GM12875 (cell line): ENCODE data around the gene PALLD.

Experiments
- H3K4me3 ChIP-seq: one replicate; pipeline ENCODE4 v1.5.1; 2011; ENCODE audit warnings: low read depth, low read length, control low read depth
- TF ChIP-seq, protein P1 (sequence below): IDR thresholded peaks from 2 replicates; pipeline ENCODE4 v1.5.1; 2011; ENCODE audit warnings: low read depth, mild to moderate bottlenecking, control low read depth, inconsistent platforms, low read length, moderate library complexity, borderline replicate concordance; ENCODE audit not compliant: insufficient read depth

The PALLD gene

DNA sequence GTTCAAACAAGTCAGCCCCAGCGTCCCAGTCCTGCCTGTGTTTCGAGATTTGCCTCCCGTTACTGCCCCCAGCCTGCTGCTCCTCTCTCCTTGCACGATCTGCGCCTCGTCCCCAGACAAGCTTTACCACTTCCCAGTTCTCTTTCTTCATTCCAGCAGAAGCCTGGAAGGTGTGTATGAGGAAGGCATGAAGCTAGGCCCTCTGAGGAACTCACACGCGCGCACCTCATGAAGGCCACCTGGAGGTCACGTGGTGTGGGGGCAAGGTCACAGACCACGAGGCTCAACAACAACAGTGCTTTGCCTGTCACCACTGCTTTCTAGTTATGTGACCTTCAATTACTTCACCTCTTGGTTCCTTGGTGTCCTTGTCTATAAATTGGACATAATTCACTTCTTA is 181.0 kb downstream of the PALLD start:
- TF ChIP-seq, protein P1, sequence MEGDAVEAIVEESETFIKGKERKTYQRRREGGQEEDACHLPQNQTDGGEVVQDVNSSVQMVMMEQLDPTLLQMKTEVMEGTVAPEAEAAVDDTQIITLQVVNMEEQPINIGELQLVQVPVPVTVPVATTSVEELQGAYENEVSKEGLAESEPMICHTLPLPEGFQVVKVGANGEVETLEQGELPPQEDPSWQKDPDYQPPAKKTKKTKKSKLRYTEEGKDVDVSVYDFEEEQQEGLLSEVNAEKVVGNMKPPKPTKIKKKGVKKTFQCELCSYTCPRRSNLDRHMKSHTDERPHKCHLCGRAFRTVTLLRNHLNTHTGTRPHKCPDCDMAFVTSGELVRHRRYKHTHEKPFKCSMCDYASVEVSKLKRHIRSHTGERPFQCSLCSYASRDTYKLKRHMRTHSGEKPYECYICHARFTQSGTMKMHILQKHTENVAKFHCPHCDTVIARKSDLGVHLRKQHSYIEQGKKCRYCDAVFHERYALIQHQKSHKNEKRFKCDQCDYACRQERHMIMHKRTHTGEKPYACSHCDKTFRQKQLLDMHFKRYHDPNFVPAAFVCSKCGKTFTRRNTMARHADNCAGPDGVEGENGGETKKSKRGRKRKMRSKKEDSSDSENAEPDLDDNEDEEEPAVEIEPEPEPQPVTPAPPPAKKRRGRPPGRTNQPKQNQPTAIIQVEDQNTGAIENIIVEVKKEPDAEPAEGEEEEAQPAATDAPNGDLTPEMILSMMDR, result no peak
- no peak overlapping the region for H3K4me3 ChIP-seq

DNA sequence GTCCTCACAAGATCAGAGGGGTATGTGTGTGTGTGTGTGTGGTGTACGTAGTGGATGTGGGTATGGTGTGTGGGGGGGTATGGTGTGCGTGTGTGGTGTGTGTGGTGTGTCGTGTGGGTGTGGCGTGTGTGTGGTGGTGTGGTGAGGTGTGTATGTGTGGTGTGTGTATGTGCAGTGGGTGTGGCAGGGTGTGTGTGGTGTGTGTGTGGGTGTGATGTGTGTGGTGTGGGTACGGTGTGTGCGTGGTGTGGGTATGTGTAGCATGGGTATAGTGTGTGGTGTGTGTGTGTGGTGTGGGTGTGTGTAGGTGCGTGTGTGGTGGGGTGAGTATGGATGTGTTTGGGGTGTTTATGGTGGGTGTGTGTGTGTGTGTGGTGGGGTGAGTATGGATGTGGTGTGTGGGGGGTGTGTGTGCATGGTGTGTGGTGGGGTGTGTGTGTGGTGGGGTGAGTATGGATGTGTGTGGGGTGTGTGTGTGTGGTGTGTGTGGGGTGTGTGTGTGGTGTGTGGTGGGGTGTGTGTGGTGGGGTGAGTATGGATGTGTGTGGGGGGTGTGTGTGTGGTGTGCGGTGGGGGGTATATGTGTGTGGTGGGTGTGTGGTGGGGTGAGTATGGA is 182.0 kb downstream of the PALLD start:
- TF ChIP-seq, protein P1, result no peak

DNA sequence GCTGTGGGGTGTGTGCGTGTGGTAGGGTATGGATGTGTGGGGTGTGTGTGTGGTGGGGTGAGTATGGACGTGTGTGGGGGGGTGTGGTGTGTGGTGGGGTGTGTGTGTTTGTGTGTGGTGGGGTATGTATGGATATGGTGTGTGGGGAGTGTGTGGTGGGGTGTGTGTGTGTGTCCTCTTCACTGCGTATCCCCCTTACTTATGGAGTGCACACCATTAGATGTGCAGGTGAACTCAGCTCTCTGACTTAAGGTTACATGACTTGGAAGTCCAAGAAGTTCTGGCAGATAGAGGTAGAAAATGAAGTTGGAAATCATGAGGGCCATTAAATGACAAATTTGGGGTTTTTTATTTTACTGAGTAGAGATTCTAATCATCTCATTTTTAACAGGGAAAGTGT is 182.5 kb downstream of the PALLD start:
- TF ChIP-seq, protein P1, result no peak
- H3K4me3 ChIP-seq, result no peak overlapping the region

More for the DNA sequence above, 182.0 kb downstream of the PALLD start:
- H3K4me3 ChIP-seq, result no peak overlapping the region

DNA sequence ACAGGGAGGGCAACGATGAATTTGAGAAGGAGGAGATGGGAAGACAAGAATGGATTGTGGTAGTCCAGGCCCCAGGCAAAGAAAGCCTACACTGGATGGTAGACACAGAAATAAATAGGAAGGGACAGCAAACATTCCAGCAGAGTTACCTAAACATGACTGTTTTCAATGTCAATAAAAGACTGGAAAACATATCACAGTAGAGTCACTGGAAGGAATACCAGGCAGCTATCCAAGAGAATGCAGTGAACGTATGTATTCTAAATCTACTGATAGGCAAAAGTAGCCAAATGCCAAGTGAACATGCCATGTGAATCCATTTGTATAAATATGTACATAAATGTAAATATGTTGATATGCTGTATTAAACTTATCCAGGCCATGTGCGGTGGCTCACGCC is 183.0 kb downstream of the PALLD start:
- TF ChIP-seq, protein P1, result no peak
- H3K4me3 ChIP-seq, result no peak overlapping the region

DNA sequence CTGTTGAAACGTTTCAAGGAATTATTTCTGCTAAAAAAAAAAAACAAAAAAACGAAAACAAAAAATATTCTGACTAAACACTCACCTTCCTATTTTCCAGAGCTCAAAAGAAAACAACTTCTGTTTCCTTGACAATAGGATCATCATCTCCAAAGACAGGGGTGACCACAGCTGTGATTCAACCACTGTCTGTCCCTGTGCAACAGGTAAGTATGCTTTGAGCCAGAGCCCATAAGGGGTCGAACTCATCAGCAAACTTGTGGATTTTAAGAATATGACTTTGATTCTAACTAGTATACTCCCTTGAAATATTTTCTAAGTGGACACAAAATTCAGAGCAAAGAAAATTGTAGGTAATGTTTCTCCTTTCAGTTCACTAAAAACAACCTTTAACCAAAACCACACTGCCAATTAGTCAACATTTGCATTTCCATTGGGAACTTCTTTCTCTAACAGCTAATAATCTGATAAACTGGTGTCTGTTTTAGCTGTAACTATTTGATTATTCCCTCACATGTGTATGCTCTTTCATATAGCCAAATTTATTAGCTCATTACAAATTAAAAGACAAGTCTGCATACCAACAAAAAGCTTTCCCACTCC is 186.1 kb downstream of the PALLD start:
- TF ChIP-seq, protein P1, result no peak
- no peak overlapping the region for H3K4me3 ChIP-seq

DNA sequence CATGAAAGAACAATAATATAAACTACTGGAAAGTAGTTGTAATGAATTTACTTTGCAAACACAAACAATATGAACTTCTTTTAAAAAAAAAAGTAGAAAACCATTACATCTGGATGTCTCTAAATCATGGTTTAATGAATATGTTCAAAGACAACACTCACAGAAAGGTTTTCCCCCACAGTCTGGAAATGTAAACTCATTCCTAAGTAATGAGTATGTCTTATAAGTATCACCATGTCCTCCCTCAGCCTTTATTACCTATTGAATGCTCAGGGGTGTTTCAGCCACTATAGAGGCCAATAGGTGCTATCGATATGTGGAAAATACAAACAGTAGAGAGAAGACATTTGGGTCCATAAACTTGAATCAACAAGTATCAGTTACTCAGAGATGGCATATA is 186.7 kb downstream of the PALLD start:
- TF ChIP-seq, protein P1, result no peak

DNA sequence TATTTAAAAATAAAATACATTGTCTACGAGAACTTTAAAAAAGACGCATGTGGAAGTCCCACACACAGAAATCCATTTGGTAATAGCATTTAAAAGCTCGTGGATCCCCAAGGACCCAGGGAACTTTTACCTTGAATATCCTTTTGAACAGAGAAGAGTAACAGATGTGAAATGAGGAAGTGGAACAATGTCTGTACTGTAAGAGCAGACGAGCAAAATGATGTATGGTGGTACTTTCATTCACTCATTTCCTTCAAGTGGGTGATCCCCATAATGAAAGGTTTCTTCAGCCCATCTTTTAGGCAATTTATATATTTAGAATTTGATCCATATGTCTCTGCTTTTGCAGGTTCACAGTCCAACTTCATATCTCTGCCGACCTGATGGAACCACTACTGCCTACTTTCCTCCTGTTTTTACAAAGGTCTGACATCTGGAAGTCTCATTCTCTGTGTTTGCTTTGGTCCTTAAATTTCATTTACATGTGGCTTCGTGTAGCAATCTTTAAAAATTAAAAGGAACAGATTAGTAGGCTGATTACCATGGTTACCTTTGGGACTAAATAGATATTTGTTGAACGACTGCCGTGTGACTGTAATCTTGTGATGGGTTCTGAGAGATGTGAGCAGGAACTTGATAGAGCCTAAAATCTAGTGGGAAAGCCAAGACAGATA is 188.4 kb downstream of the PALLD start:
- H3K4me3 ChIP-seq, result no peak overlapping the region
- TF ChIP-seq, protein P1, result no peak

More for the DNA sequence above, 186.7 kb downstream of the PALLD start:
- no peak overlapping the region for H3K4me3 ChIP-seq
